Left ventricle myocardium inferior (tissue), 1 donor: ENCODE results near the gene BMP2. TPM values are rescaled to one million over a fixed set of nuclear protein-coding genes. Genes with fewer than 3 reads are reported as not detected.

Experiments used
- DNase-seq: peaks from one replicate; pipeline ENCODE4 v3.0.0-alpha.2; 2020
- H3K27ac ChIP-seq: fragments of 200-600 bp; replicated peaks from 2 replicates; pipeline ENCODE4 v1.8.0; 2021
- H3K27me3 ChIP-seq: fragments of 200-600 bp; 2 replicates; pipeline ENCODE4 v1.8.0; 2021; ENCODE audit warnings: low read depth
- H3K36me3 ChIP-seq: fragments of 200-600 bp; 2 replicates; pipeline ENCODE4 v1.8.0; 2021
- H3K4me1 ChIP-seq: fragments of 200-600 bp; 2 replicates; pipeline ENCODE4 v1.8.0; 2021
- H3K4me3 ChIP-seq: fragments of 200-600 bp; 2 replicates; pipeline ENCODE4 v1.8.0; 2021; ENCODE audit warnings: mild to moderate bottlenecking, moderate library complexity
- H3K9me3 ChIP-seq: fragments of 200-600 bp; replicated peaks from 2 replicates; pipeline ENCODE4 v1.8.0; 2021
- CTCF ChIP-seq: fragments of 200-600 bp; IDR thresholded peaks from 2 replicates; pipeline ENCODE4 v1.8.0; 2021; ENCODE audit warnings: antibody characterized with exemption, mild to moderate bottlenecking, borderline replicate concordance
- intact Hi-C: fragments of 100-400 bp; cut with micrococcal nuclease; formaldehyde crosslinking; loops from one replicate; pipeline ENCODE4 v1.11.0; 2022
- total RNA-seq: library from RNA; stranded (reverse); fragmentation: NEBNext Ultra II Directional; extraction: Animal tissue kit (Norgen Biotek cat#: 25700); gene quantifications from one replicate; pipeline ENCODE4 v1.2.1, GENCODE V29; 2021
- donor health status: DM: no; HTN: yes; CAD: no; lungs with severe emphysema.

Gene BMP2
- total RNA-seq, 1 donor from 2014 or later: 2.4 TPM

- peak overlapping the region; percentile 85 for H3K27ac ChIP-seq
- peaks cover 48% of the 10 kb centered on the region for H3K27me3 ChIP-seq
- intact Hi-C loops: no loop called here
- no peaks in the 10 kb centered on the region for H3K36me3 ChIP-seq
- peak; percentile 36 for DNase-seq
- TF ChIP-seq CTCF: no peak
- H3K4me1 ChIP-seq: peaks cover 45% of the 10 kb centered on the region
- H3K4me3 ChIP-seq: peak overlapping the region; percentile 85
- H3K9me3 ChIP-seq: no peaks in the 10 kb centered on the region
Observed at GRCh38 chr20:6768228-6769140, 998 bp downstream of the BMP2 start.

GRCh38 chr20:6769903-6770785 is 2.7 kb downstream of the BMP2 start:
- intact Hi-C loops: no loop called here
- peak; percentile 25 for DNase-seq
- Histone ChIP-seq H3K27ac (no peak overlapping the region), H3K4me3 (peak overlapping the region; percentile 85), H3K9me3 (no peaks in the 10 kb centered on the region), H3K4me1 (peaks cover 45% of the 10 kb centered on the region), H3K27me3 (peaks cover 48% of the 10 kb centered on the region), H3K36me3 (no peaks in the 10 kb centered on the region)
- no peak for TF ChIP-seq CTCF

GRCh38 chr20:6770786-6771100 is 3.3 kb downstream of the BMP2 start:
- peak overlapping the region; percentile 85 for H3K4me3 ChIP-seq
- intact Hi-C loops: no loop called here
- no peaks in the 10 kb centered on the region for H3K9me3 ChIP-seq
- no peak for TF ChIP-seq CTCF
- H3K27ac ChIP-seq: no peak overlapping the region
- no peak for DNase-seq
- H3K27me3 ChIP-seq: peaks cover 48% of the 10 kb centered on the region
- H3K36me3 ChIP-seq: no peaks in the 10 kb centered on the region
- peaks cover 39% of the 10 kb centered on the region for H3K4me1 ChIP-seq

- DNase-seq: no peak
- TF ChIP-seq CTCF: no peak
- Histone ChIP-seq H3K27ac (no peak overlapping the region), H3K9me3 (no peaks in the 10 kb centered on the region), H3K4me3 (no peak overlapping the region), H3K36me3 (peaks cover 10% of the 10 kb centered on the region), H3K4me1 (peaks cover 6% of the 10 kb centered on the region), H3K27me3 (peaks cover 5% of the 10 kb centered on the region)
- intact Hi-C loops: no loop called here
Observed at GRCh38 chr20:6780433-6781190, 13.1 kb downstream of the BMP2 start.

GRCh38 chr20:6783752-6784151 is 16.3 kb downstream of the BMP2 start:
- no peak for DNase-seq

More at GRCh38 chr20:6783752-6784151, 16.3 kb downstream of the BMP2 start:
- Histone ChIP-seq H3K27ac (no peak overlapping the region), H3K4me1 (peaks cover 6% of the 10 kb centered on the region), H3K9me3 (no peaks in the 10 kb centered on the region), H3K4me3 (no peak overlapping the region), H3K36me3 (peaks cover 2% of the 10 kb centered on the region), H3K27me3 (peaks cover 22% of the 10 kb centered on the region)
- intact Hi-C loops: no loop called here
- no peak for TF ChIP-seq CTCF
